HG03039 (cell line): ENCODE data around the gene MS4A6E.
"Not testable (repeated sequence)": the region's sequence is repeated elsewhere in the genome, so short reads cannot be mapped to it uniquely, and the experiment has no call there.

ENCODE experiments used
- ATAC-seq: cut with Tn5 transposase; IDR thresholded peaks from one replicate; pipeline ENCODE4 v1.9.1; 2021; ENCODE audit warnings: mild to moderate bottlenecking, moderate library complexity; ENCODE audit not compliant: unreplicated experiment

The MS4A6E gene, protein sequence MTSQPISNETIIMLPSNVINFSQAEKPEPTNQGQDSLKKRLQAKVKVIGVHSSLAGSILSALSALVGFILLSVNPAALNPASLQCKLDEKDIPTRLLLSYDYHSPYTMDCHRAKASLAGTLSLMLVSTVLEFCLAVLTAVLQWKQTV

GRCh38 chr11:60326955-60327354, at the start of gene MS4A6E:
Gene MS4A6E (plus strand): TSS chr11:60327255. CDS start chr11:60334896, 7,641 bp downstream.
- no peak for ATAC-seq

- no peak for ATAC-seq
These were observed 46.6 kb upstream of the MS4A6E start, which contains the start of gene MS4A4A for GRCh38 chr11:60280412-60280811. Gene MS4A4A (plus strand): TSS chr11:60280666. CDS start chr11:60280676, 10 bp downstream.

DNA sequence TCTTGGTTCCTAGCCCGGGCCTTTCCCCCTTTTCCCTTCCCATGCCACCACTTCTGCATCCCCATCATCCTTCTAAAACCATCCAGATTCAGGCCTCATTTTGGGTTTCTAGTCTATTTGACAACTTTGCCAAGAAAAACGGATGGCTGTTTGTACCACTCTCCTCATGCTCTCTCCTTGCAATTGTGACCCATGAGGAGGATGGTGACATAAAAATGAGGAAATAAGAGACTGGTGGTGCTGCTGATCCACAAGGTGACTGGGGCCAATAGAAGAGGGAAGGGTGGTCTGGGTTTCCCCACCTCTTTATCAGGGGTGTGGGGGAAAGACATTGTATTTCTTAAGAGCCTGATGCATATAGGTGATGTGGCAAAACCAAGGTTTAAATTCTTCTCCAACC, 45.6 kb upstream of the MS4A6E start:
- no peak for ATAC-seq

- no peak for ATAC-seq
These were observed 44.8 kb upstream of the MS4A6E start for GRCh38 chr11:60282286-60282685.

DNA sequence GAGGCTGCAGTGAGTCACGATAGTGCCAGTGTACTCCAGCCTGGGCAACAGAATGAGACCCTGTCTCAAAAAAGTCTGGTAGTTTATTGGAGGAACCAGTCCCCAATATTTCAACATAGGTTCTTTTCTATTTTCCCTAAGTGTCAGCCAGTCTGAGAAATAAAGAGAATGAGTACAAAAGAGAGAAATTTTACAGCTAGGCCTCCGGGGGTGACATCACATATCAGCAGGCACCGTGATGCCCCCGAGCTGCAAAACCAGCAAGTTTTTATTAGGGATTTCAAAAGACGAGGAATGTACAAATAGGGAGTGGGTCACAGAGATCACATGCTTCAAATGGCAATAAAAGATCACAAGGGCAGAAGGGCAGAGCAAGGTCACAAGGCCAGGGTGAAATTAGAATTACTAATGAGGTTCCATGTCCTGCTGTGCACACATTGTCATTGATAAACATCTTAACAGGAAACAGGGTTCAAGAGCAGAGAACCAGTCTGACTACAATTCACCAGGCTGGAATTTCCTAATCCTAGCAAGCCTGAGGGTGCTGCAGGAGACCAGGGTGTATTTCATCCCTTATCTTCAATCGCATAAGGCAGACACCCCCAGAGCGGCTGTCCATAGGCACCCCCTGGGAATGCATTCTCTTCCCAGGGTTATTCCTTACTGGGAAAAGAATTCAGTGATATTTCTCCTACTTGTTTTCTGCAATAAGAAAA, 41.5 kb upstream of the MS4A6E start:
- ATAC-seq: not testable (repeated sequence)

DNA sequence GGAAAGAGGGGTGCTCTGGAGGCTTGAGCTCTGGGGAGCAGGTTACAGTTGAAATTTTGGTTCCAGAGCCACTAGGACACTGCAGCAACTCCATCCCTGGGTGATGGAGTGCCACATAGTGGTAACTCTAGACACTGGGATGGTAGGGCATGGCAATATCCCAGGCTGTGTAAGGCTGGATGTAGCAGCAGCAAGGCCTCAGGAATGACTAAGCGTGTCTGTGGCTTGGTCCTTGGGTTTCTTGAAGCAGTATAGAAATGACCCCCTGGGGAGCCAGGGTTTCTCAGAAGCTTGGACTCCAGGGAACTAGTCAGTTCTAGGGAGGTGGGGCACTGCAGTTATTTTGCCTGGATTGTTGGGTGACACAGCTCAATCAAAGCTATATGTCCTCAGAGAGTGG, 38.5 kb upstream of the MS4A6E start:
- no peak for ATAC-seq

GRCh38 chr11:60292145-60292544, 34.9 kb upstream of the MS4A6E start:
- ATAC-seq: no peak

DNA sequence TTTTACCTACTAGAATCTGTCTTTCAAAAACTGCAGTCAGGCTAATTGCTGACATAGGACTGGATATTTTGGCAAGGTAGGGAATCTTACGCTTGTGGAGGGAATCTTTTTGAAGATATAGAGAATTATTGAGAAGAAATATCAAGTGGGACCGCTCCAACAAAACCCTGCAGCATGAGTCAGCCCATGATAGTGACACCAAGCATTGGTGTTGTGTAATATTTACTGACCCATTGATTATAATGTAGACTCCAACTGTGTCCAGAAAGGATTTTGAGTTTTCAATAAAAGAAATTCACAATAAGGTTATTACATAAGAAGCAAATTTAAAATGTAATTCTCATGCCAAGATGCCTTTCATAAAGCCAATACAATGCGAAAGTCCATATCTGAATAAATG, 25.9 kb upstream of the MS4A6E start:
- no peak for ATAC-seq

DNA sequence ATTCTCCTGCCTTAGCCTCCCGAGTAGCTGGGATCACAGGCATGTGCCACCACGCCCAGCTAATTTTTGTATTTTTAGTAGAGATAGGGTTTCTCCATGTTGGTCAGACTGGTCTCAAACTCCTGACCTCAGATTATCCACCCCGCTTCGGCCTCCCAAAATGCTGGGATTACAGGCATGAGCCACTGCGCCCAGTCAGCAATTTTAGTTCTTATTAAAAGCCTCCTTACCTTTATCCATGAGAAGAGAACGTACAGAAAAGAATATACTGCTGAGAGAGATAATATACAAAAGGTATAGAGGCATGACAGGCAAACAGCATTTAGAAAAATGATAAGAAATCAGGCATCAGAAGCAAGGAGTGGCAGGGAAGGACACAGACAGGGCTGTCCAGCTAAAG, 25.2 kb upstream of the MS4A6E start:
- not testable (repeated sequence) for ATAC-seq

DNA sequence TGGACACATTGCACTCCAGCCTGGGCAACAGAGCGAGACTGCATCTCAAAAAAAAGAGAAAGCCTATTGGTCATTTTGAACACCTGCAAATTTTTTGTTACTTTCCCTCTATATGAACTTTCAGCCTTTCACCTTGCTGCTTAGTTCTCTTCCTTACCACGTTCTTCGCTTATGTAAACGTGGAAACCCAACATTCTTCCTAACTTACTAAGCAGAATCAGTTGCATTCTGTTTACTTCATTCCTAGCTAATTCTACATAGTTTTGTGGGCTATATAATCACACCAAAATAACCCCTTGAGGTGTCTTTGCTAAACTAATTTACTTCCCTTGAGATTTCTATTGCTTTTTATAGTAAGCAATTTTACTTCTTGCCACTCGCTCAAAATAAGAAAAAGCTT, 23.4 kb upstream of the MS4A6E start:
- ATAC-seq: no peak

DNA sequence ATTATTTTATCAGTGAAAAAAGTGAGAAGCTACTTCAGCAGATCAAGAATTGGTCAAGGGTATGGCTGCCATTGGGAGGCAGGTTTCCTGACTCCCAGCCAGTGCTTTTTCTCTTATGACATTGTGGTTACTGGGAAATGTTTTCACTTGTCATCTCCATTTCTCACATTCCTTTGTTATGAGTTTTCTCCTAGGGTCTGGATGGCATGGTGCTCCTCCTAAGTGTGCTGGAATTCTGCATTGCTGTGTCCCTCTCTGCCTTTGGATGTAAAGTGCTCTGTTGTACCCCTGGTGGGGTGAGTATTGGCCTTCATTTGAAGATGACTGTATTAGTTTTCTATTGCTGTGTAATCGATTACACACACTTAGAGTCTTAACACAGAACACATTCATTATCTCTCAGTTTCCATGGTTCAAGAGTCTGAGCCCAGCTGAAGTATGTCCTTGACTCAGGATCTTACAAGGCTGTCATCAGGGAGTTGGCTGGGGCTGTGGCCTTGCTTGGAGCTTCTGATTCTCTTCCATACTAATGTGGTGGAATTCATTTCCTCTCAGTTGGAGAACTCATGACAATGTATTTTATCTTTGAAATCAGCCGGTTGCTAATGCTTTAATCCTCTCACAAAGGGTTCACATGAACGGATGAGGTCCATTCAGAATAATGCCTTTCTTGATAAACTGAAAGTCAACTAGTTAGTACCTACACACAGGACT, 21.0 kb upstream of the MS4A6E start:
- ATAC-seq: no peak

GRCh38 chr11:60307507-60308195, 19.4 kb upstream of the MS4A6E start:
- ATAC-seq: no peak

- ATAC-seq: peak; percentile 74
These were observed 16.6 kb upstream of the MS4A6E start for GRCh38 chr11:60310407-60310998.

- no peak for ATAC-seq
These were observed 12.3 kb upstream of the MS4A6E start for GRCh38 chr11:60314635-60315321.

GRCh38 chr11:60315871-60316270, 11.2 kb upstream of the MS4A6E start:
- ATAC-seq: no peak

GRCh38 chr11:60316317-60316716, 10.7 kb upstream of the MS4A6E start:
- ATAC-seq: no peak

DNA sequence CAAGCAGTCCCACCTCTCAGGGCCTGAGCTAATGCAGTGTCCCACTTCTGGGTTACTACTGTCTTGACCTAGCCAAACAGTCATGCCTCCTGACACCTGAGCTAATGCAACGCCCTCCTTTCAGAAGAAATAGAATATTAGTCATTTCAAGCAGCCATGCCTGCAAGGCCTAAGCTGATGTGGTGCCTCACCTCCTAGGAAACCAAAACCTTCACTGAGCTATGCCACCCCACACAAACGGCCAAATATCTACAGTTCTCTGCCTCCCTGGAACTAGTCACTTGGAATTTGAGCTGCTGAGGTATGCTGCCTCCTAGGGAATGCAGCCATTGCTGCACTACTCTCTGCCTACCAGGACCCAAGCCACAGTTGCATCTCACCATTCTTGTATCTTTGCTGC, 8.3 kb upstream of the MS4A6E start:
- no peak for ATAC-seq

DNA sequence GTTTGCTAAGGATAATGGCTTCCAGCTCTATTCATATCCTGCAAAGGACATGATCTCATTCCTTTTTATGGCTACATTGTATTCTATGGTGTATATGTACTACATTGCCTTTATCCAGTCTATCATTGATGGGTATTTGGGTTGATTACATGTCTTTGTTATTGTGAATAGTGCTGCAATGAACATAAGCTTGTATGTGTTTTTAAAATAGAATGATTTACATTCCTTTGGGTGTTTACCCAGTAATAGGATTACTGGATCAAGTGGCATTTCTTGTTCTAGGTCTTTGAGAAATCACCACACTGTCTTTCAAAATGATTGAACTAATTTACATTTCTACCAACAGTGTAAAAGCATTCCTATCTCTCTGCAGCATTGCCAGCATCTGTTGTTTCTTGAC, 6.0 kb upstream of the MS4A6E start:
- ATAC-seq: no peak

DNA sequence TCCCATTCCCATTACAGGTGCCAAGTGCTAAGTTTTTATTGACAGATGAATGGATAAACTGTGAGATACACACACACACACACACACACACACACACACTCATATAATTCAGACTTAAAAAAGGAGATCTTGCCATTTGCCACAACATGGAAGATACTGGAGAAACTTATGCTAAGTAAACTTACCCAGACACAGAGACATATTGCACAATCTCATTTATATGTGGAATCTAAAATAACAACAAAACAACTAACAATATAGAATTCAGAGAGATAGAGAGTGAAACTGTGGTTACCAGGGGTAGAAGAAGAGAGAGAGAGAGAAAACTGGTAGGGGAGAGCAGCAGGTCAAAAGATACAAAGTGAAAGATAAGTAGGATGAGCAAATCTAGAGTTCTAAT, 1.4 kb downstream of the MS4A6E start:
- no peak for ATAC-seq

- no peak for ATAC-seq
These were observed 5.8 kb downstream of the MS4A6E start for GRCh38 chr11:60332846-60333245.
